T-helper 1 cell treated with Interleukin-12 subunit alpha and Interleukin-12 subunit beta and Interleukin-4 antibody, amounts not matched to agents 30 ng/mL and 1 ng/mL, for 36 hours (primary cell): ENCODE data around the gene MTERF4. TPM values are rescaled to one million over a fixed set of nuclear protein-coding genes. Genes with fewer than 3 reads are reported as not detected.

ENCODE experiments used
- intact Hi-C: fragments of 100-400 bp; cut with micrococcal nuclease; formaldehyde crosslinking; loops from one replicate; pipeline ENCODE4 v1.15.1; 2024
- total RNA-seq: library from RNA; stranded (reverse); gene quantifications from 2 replicates; pipeline ENCODE4 v1.2.3, GENCODE V29; 2022

Gene MTERF4
- total RNA-seq, 1 donor from 2014 or later: 45.6 TPM

DNA sequence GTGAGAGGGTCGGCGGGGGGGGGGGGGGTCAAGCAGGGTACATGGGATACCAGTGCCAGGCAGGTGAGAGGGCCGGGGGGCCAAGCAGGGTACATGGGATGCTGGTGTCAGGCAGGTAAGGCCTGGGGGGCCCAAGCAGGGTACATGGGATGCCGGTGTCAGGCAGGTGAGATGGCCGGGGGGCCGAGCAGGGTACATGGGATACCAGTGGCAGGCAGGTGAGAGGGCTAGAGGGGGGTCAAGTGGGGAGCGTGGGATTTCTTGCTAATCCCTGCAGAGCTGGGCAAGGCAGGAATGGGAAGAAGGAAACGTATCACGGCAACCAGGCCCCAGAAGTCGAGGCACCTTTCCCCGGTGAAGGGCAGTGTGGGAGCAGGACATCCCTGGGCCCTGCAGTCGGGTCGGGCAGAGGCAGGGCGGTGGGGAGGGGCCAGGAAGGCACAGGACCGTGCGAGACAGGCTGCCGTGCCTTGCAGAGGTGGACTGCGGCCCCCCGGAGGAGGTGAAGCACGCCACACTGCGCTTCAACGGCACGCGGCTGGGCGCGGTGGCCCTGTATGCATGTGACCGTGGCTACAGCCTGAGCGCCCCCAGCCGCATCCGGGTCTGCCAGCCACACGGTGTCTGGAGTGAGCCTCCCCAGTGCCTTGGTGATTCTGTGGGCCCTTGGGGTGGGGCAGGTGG is 49.3 kb downstream of the MTERF4 start:
- intact Hi-C loops: no loop called here

DNA sequence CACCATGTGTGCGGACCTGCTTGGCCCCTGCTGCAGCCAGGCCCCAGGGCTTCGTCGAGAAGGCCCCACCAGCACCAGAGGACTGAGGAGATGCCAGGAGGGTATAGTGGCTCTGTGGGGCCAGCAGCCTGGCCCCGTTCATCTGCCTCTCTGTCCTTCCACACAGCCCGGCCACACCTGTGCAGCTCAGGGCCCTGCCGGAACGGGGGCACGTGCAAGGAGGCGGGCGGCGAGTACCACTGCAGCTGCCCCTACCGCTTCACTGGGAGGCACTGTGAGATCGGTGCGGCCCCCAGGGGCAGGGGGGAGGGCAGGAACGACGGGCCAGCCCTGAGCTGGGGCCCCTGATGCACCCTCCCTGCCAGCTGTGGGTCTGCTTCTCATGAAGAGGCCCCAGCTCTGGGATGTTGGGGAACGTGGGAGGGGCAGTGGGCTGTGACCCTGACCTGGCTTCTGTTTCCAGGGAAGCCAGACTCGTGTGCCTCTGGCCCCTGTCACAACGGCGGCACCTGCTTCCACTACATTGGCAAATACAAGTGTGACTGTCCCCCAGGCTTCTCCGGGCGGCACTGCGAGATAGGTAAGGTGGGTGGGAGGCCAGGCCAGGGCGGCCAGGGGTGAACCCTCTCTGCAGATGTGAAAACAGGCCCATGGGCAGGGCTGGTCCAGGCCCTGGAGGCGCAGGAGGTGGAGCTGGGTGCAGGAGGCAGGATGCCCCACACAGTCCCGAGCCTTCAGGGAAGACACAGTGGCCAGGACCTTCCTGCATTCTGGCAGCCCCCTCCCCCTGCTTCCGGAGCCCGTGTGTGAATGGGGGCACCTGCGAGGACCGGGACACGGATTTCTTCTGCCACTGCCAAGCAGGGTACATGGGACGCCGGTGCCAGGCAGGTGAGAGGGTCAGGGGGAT is 50.3 kb downstream of the MTERF4 start:
- intact Hi-C loops: no loop called here

DNA sequence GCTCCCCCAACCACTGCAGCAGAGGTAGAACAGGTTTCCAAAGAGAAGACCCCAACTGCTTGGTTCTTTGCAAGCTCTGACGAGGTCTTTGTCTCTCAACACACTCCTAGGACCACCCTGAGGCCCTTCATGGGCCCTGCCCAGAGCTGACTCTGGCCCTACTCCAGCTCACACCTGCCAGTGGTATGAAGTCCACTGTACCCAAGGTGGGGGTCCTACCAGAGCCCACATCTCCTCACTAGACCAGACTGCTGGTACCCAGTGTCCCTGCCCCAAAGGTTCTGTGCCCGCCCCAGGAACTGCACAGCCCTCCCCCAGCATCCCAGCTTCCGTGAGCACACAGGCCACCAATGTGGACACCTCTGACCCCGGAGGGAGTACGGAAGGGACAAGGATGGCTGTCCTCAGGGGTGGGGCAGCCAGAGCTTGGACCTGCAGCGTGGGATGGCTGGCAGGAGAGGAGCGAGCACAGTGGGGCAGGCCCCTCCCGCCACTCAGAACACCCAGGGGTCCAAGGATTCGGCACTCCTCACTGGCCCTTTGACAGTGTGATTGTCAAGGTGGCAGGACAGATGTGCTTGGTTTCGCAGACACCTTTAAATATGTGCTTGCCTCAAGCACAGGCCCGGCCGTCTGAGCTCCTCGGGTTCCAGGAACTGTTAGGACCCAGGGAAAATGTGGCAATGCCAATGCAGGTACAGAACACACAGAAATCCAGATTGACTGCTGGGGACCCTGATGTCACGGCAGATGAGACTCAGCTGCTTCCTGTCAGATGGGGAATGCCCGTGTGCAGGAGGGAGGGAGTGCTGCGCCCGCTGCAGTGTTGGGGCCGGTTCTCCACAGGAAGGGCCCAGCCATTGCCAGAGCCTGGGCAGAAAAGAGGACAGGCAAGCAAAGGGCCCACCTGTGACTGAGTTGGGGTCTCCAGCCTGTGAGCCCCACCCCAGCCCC is 51.2 kb downstream of the MTERF4 start:
- intact Hi-C loops: no loop called here

DNA sequence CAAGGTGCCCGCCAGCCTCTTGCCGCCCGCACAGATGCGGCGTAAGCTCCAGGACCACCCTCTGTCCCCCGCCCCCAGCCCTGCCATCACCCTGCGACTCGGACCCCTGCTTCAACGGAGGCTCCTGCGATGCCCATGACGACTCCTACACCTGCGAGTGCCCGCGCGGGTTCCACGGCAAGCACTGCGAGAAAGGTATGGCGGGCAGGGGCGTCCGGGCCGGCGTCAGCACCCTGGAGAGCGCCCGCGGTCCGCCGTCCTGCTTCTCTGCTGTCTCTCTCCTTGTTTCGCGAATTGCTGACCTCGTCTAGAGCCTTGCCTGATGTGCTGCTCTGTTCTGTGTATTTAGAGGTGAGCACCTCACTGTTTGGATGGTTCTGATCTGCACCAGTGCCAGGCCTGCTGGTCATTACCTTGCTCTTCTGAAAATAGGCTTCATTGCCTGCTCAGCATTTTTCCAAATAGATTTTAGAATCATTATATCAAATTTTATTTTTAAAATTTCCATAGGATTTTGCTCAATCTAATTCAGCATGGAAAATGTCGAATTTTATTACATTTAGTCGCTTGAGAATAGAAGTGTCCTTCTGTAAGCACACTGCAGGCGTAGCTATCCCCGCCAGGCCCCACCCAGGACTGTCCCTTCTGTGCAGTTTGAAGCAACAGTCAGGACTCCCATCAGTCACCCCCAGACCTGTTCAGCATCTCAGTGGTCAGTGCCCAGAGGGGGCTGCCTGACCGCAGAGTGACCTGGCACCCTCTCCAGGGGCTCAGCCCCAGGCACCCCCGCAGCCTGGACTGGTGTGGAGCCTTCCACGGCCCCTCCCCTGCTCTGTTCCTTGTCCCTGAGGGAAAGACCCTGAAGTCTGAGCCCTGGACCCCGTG is 52.1 kb downstream of the MTERF4 start:
- intact Hi-C loops: no loop called here

DNA sequence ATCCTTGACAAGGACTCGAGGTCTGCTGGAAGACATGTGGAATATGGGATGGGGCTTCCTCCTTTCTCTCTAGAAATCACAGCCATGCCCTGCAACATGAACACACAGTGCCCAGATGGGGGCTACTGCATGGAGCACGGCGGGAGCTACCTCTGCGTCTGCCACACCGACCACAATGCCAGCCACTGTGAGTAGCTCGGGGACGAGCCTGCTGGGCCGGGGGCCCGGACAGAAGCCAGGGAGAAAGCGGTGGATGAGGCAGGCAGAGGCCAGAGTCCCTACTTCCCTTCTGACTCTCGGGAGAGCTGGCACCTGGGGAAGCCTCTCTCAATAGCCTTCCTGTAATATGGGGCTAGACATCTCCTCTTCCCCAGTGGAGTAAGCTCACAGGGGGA is 53.1 kb downstream of the MTERF4 start:
- intact Hi-C loops: no loop called here

DNA sequence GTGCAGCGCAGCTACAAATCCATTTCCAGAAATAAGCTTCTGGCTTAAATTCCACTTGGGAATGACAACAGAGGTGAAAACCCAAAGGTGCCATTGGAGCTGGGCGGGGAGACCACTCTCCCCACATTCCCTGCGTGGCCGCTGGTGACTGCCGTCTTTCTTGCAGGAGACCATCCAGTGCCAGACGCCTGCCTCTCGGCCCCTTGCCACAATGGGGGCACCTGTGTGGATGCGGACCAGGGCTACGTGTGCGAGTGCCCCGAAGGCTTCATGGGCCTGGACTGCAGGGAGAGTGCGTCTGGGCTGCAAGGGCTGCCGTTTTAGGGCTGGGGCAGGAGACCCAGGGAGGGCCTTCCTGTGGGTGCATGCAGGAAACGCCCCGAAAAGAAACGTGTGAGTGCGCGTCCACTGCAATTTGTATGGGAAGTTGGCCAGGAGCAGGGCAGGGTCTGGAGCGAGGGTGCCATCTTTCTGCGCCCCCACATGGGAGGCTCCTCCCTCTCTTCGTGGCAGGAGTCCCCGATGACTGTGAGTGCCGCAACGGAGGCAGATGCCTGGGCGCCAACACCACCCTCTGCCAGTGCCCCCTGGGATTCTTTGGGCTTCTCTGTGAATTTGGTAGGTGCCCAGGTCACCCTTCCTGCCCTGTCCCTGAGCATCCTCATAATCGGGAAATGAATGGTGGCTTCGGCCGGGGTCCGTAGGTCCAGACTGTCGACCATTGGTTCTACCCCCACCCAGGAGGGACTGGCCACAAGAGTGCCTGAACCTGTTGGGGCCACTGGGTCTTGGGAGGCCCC is 53.7 kb downstream of the MTERF4 start:
- intact Hi-C loops: no loop called here

DNA sequence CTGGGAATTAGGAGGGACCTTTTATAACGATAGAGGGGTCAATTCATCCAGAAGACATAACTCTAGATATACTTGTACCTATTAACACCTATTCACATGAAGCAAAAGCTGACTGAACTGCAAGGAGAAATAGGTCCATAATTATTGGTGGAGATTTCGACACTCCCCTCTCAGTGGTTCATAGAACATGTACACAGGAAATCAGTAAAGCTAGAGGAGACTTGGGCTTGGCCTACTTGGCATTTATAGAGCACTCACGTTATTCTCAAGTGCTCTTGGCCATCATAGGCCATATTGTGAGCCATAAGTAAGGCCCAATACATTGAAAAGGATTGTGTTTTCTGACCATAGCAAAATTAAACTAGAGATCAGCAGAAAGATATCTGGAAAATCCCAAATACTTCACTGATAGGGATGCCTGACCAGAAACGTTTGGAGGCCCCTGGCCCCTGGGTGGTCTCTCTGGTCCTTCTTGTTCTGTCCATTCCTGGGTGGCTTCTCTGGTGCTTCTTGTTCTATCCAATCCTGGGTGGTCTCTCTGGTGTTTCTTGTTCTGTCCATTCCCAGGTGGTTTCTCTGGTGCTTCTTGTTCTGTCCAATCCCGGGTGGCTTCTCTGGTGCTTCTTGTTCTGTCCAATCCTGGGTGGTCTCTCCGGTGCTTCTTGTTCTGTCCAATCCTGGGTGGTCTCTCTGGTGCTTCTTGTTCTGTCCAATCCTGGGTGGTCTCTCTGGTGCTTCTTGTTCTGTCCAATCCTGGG is 54.7 kb downstream of the MTERF4 start:
- intact Hi-C loops: no loop called here

Other genes with a start within 250 kb of the MTERF4 start
- not detected in 2 replicates for gene AGXT, start 233.5 kb downstream of the MTERF4 start, total RNA-seq
- gene MAB21L4, start 206.1 kb downstream of the MTERF4 start, total RNA-seq: not detected in 2 replicates
- gene CROCC2, start 196.0 kb downstream of the MTERF4 start, total RNA-seq: not detected in 2 replicates
- gene SNED1, start 103.7 kb downstream of the MTERF4 start, total RNA-seq: 21.0 and 22.3 TPM in 2 replicates
- gene PASK, start 47.2 kb upstream of the MTERF4 start, total RNA-seq: 99.6 and 109 TPM in 2 replicates
- 113 and 116 TPM in 2 replicates for gene PPP1R7, start 48.2 kb upstream of the MTERF4 start, total RNA-seq
- gene ANO7, start 86.4 kb upstream of the MTERF4 start, total RNA-seq: 0.46 and 0.61 TPM in 2 replicates
- gene HDLBP, start 213.4 kb upstream of the MTERF4 start, total RNA-seq: 226 and 240 TPM in 2 replicates
- 217 and 223 TPM in 2 replicates for gene SEPTIN2, start 213.6 kb upstream of the MTERF4 start, total RNA-seq